HFFc6 (cell line): ENCODE data around the gene SPARC. TPM values are rescaled to one million over a fixed set of nuclear protein-coding genes. Genes with fewer than 3 reads are reported as not detected.

Experiments used
- DNase-seq: peaks from one replicate; pipeline ENCODE4 v3.0.0-alpha.2; 2018
- H3K27ac Mint-ChIP-seq: 2 replicates; pipeline ENCODE4 v1.8.0; 2020; ENCODE audit warnings: mild to moderate bottlenecking, mixed read lengths
- H3K27me3 Mint-ChIP-seq: 2 replicates; pipeline ENCODE4 v1.8.0; 2021; ENCODE audit warnings: mild to moderate bottlenecking, moderate library complexity, mixed read lengths; ENCODE audit not compliant: insufficient read depth
- H3K36me3 Mint-ChIP-seq: 2 replicates; pipeline ENCODE4 v1.8.0; 2021; ENCODE audit warnings: low read depth, mixed read lengths
- H3K4me1 Mint-ChIP-seq: 2 replicates; pipeline ENCODE4 v1.8.0; 2020; ENCODE audit warnings: low read depth, mixed read lengths
- H3K4me3 Mint-ChIP-seq: 2 replicates; pipeline ENCODE4 v1.8.0; 2020; ENCODE audit warnings: mild to moderate bottlenecking, moderate library complexity, mixed read lengths
- H3K9me3 Mint-ChIP-seq: 2 replicates; pipeline ENCODE4 v1.8.0; 2020; ENCODE audit warnings: mild to moderate bottlenecking, mixed read lengths
- total RNA-seq, 6 experiments: library from RNA; stranded (reverse); fragmentation: NEBNext Ultra II Directional; extraction: Animal tissue kit (Norgen Biotek cat#: 25700); gene quantifications; 2 replicates in 1 of 6; 3 replicates in 5 of 6; pipeline ENCODE4 v1.2.3, GENCODE V29; 2021
- TF ChIP-seq, protein P1 (sequence below): fragments of 200-600 bp; sonication (generic); IDR thresholded peaks from 2 replicates; pipeline ENCODE4 v1.5.0; 2021; ENCODE audit warnings: antibody characterized with exemption, mild to moderate bottlenecking

The SPARC gene
- total RNA-seq, 6 experiments from 2014 or later = 3,729 to 5,836 (median 4,094) TPM

GRCh38 chr5:151719228-151720000, 32.7 kb upstream of the SPARC start:
- H3K27ac Mint-ChIP-seq = peak overlapping the region; percentile 93
- H3K36me3 Mint-ChIP-seq = no peaks in the 10 kb centered on the region
- peaks cover 53% of the 10 kb centered on the region for H3K4me1 Mint-ChIP-seq
- TF ChIP-seq, protein P1, sequence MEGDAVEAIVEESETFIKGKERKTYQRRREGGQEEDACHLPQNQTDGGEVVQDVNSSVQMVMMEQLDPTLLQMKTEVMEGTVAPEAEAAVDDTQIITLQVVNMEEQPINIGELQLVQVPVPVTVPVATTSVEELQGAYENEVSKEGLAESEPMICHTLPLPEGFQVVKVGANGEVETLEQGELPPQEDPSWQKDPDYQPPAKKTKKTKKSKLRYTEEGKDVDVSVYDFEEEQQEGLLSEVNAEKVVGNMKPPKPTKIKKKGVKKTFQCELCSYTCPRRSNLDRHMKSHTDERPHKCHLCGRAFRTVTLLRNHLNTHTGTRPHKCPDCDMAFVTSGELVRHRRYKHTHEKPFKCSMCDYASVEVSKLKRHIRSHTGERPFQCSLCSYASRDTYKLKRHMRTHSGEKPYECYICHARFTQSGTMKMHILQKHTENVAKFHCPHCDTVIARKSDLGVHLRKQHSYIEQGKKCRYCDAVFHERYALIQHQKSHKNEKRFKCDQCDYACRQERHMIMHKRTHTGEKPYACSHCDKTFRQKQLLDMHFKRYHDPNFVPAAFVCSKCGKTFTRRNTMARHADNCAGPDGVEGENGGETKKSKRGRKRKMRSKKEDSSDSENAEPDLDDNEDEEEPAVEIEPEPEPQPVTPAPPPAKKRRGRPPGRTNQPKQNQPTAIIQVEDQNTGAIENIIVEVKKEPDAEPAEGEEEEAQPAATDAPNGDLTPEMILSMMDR = peak; percentile 94
- H3K27me3 Mint-ChIP-seq = no peaks in the 10 kb centered on the region; the same call in 1 of the 2 replicates
- H3K4me3 Mint-ChIP-seq = peak overlapping the region; percentile 76
- no peaks in the 10 kb centered on the region for H3K9me3 Mint-ChIP-seq
- DNase-seq = peak; percentile 57

- Mint-ChIP-seq H3K4me3 (peak overlapping the region; percentile 76), H3K36me3 (no peaks in the 10 kb centered on the region), H3K27ac (peak overlapping the region; percentile 93), H3K9me3 (no peaks in the 10 kb centered on the region), H3K27me3 (no peaks in the 10 kb centered on the region; the same call in 1 of the 2 replicates), H3K4me1 (peaks cover 53% of the 10 kb centered on the region)
- TF ChIP-seq, protein P1 = no peak
- peak; percentile 81 for DNase-seq
These were observed 31.9 kb upstream of the SPARC start for GRCh38 chr5:151718646-151719045.

DNA sequence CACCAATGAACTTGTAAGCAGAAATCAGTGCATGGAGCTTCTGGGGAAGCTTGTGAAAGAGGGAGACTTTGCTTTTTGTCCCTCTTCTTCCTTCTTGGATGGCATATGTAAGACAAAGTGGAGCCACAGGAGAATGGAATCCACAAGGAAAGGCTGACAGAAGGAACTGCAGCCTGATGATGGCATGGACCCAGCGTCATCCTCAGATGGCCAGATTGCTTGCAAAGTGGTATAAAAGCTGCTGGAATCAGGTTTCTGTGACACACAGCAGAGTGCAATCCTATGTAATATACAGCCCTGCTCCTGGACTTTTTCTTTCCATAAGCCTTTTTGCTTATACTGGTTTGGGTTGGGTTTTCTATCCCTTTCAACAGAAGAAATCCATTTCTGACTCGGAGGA, 31.4 kb upstream of the SPARC start:
- H3K4me3 Mint-ChIP-seq = peak overlapping the region; percentile 76
- DNase-seq = peak; percentile 75
- peak overlapping the region; percentile 93 for H3K27ac Mint-ChIP-seq
- TF ChIP-seq, protein P1 = no peak
- H3K27me3 Mint-ChIP-seq = no peaks in the 10 kb centered on the region; the same call in 1 of the 2 replicates
- H3K36me3 Mint-ChIP-seq = no peaks in the 10 kb centered on the region
- no peaks in the 10 kb centered on the region for H3K9me3 Mint-ChIP-seq
- H3K4me1 Mint-ChIP-seq = peaks cover 53% of the 10 kb centered on the region

GRCh38 chr5:151717416-151717815, 30.7 kb upstream of the SPARC start:
- H3K4me3 Mint-ChIP-seq = peak overlapping the region; percentile 76
- no peaks in the 10 kb centered on the region; the same call in 1 of the 2 replicates for H3K27me3 Mint-ChIP-seq
- H3K9me3 Mint-ChIP-seq = no peaks in the 10 kb centered on the region
- H3K36me3 Mint-ChIP-seq = no peaks in the 10 kb centered on the region
- TF ChIP-seq, protein P1 = no peak
- DNase-seq = no peak
- peaks cover 53% of the 10 kb centered on the region for H3K4me1 Mint-ChIP-seq
- H3K27ac Mint-ChIP-seq = peak overlapping the region; percentile 93

DNA sequence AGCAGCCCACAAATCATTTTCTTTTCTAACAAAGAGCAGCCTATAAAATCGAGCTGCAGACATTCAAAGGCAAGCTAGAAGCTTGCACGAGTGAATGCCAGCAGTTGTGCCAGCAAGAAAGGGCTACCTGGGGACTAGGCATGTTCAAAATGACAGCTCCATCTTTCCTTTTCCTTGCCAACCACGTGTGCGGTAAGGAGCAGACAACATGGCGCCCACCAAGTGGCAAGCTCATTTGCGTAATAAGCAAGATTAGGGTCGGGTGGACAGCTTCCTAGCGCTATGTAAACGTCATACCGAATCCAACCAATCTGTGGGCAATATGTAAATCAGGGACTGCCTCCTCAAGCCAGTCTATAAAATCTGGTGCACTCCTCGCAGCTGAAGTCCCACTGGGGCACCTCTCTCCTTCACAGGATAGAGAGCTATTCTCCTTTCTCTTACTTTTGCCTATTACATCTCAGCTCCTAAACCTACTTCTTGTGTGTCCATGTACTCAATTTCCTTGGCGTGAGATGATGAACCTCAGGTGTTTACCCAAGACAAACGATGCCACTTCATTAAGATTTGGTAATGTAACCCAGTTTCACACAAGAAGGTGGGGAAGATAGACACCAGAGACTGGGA, 22.5 kb upstream of the SPARC start:
- H3K36me3 Mint-ChIP-seq = no peaks in the 10 kb centered on the region
- no peak overlapping the region for H3K4me3 Mint-ChIP-seq
- no peak overlapping the region for H3K27ac Mint-ChIP-seq
- no peak for DNase-seq
- TF ChIP-seq, protein P1 = no peak
- H3K9me3 Mint-ChIP-seq = peaks cover 4% of the 10 kb centered on the region
- no peaks in the 10 kb centered on the region; the same call in 1 of the 2 replicates for H3K27me3 Mint-ChIP-seq
- peaks cover 12% of the 10 kb centered on the region for H3K4me1 Mint-ChIP-seq
